CD4-positive, alpha-beta T cell treated with Interleukin-10 for 1 hour (primary cell): ENCODE data around the gene SORD.

Experiments used
- DNase-seq: peaks from one replicate; pipeline ENCODE4 v3.0.0-alpha.2; 2020

The SORD gene

GRCh38 chr15:45118131-45118588, 95.2 kb downstream of the SORD start:
- peak; percentile 85 for DNase-seq

GRCh38 chr15:45118996-45119395, 96.0 kb downstream of the SORD start:
- DNase-seq, result no peak

- DNase-seq, result no peak
These were observed 97.3 kb downstream of the SORD start for GRCh38 chr15:45120081-45120972.

GRCh38 chr15:45121020-45121419, 98.0 kb downstream of the SORD start:
- DNase-seq, result no peak

GRCh38 chr15:45121706-45122417, 98.9 kb downstream of the SORD start:
- no peak for DNase-seq

GRCh38 chr15:45122719-45123118, 99.7 kb downstream of the SORD start:
- no peak for DNase-seq

GRCh38 chr15:45123397-45123796, 100.4 kb downstream of the SORD start:
- DNase-seq, result no peak

- DNase-seq, result peak; percentile 65
These were observed 103.7 kb downstream of the SORD start for GRCh38 chr15:45126535-45127158.
